DND-41 (cell line): ENCODE results near the gene PPOX.

Experiments
- CTCF ChIP-seq: IDR thresholded peaks from 2 replicates; pipeline ENCODE4 v1.5.1; 2012; ENCODE audit warnings: borderline replicate concordance, low read length, moderate library complexity, mild to moderate bottlenecking; ENCODE audit not compliant: poor library complexity, severe bottlenecking; ENCODE audit errors: extremely low read depth
- EZH2 ChIP-seq: IDR thresholded peaks from 3 replicates; pipeline ENCODE4 v1.6.1; 2012; ENCODE audit warnings: borderline replicate concordance, low read depth, mild to moderate bottlenecking, moderate library complexity, low read length, inconsistent platforms; ENCODE audit not compliant: severe bottlenecking

DNA sequence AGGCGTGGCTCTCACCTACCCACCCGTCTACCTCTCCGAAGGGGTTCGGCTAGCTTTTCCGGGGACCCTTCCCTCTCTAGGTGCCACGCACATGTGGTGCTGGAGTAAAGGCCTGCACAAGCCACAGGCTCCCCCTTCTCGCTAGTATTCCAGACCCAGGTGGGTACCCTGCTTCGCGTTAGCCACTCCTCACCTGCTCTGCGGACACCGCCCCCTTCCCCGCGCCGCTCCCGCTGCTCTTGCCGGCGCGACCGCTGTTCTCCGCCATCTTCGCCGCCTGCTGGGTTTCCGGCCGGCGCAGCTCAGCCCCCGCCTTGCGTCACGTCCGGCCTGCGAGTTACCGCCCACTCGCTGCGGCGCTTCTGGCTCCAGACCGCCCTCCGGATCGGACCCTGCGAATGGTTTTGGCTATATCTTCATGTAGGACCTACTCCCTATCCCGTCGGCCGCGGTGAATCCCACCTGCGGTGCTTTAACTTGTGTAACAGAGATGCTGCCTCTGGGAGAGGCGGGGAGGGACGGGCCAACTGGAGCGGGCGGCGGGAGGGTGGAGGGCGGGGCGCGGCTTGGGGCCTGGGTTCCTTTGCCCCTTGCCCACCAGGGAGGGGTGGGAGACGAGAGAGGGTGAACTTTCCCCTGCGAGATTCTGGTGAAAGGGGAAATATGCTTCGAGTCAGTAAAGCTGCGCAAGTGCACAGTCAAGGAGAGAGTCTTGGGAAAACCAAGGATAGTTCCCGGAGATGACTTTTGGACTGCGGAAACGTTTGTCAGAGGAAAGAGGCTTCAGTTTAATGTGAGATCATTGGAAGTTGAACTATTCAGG lies 48.3 kb upstream of the PPOX start, which contains the start of the genes NIT1 and PFDN2:
- peak; percentile 4 for TF ChIP-seq CTCF
- no peak for TF ChIP-seq EZH2
